GM18520 (cell line): ENCODE measurements around the gene NDUFS2.

ENCODE experiments used
- ATAC-seq: cut with Tn5 transposase; IDR thresholded peaks from one replicate; pipeline ENCODE4 v1.9.1; 2021; ENCODE audit not compliant: unreplicated experiment

NDUFS2 gene

DNA sequence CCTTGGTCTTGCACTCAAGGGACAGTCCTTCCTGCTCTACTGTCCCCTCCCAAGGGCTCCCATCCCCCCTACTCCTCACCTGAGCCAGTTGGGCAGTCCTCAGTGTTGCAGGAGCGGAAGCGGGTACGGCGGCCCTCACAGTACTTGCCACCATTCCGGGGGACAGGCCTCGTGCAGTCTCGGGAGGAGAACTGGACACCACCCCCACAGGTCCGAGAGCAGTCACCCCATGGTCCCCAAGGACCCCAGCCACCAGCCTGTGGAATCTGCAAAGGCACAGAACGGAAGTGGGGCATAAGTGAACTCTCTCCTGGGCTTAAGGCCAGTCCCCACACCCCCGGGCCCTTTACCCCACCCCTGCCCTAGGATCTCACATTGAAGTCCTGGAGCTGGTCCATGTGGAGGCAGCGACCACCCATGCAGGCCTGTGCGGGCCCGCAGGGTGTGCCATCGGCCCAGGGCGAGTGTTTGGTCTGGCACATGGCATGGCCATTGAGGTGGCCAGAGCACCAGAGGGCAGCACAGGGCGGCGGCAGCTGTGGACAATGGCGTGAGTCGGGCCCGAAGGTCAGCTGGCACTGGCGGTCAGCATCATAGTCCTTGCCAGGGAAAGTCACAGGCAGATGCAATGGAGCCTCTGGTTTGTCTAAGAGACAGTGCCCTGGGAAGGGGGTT, 8.5 kb upstream of the NDUFS2 start:
- no peak for ATAC-seq

DNA sequence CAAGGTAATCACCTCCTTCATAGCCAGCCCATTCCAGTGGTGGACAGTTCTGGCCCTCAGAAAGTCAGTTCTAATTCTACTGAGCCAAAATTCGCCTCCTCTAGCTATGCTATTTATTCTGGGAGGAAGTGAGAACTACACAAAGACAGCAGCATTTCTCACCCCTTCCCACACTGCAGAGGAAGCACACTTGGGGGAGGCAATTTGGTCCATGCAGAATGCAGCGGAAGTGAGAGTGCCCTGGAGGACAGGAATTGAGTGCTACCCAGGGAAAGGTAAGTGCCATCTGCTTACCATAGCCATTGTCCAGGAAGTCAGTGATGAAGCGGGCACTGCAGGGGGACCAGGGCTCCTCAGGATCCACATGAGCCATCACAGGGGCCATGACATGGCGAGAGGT, 7.0 kb upstream of the NDUFS2 start:
- ATAC-seq, result no peak

DNA sequence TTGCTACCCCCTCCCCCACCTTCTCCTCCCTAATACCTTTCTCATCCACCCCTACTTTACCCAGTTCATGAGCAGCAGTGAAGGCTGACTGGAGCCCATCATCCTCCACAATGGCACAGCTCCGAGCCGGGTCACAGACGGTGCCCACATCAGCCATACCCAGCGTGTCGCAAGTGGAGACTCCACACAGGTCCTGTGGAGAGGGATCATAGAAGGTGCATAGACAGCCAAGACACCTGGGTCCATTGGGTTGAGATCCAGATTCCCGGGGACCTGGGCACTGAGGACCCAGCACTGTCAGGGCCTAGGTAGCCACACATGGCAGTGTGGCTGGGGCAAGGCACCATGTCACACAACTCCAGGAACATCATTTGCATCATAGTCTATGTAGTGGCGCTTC, 6.1 kb upstream of the NDUFS2 start:
- no peak for ATAC-seq

DNA sequence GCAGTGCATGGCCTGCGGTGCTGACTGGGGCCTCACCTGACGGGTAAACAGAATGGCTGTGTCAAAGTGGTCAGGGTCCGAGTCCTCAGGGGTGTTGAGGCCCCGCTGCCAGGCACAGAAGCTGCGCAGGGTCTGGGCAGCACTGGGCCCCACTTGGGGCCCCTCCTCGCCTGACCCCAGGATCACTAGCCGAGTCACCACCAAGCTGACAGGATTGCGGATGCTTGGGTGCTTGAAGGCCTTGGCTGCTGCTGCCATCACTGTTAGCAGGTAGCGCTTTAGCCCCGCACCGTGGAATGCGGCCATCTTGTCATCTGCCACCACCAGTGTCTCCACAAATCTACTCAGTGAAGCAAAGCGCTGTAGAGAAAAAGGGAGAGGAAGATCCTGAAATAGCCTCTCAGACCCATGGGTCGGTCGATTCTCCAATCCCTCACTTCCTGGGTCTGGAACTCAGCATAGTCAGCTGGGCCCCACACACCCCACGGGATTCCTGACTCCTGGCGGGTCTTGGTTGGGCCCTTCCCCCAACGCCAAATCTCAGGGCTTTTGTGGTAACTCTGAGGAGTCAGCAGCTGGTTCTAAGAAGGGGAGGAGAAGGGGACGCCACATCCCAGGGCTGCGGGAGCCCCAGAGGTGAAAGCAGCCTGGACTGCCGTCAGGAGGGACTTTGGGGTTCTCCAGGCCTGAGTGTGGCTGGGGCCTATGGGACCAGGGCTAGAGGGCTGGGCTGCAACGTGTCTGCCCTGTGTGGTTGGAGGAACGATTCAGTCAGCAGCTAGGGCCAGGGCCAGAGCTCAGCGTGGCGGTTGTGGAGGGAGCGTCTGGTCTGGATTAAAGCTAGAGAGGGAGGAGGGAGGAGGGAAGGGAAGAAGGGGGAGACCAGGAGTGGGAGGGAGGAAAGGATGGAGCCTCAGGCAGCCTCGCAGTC, 5.4 kb upstream of the NDUFS2 start:
- ATAC-seq, result no peak

GRCh38 chr1:161197560-161198193, 4.5 kb upstream of the NDUFS2 start:
- ATAC-seq, result no peak

GRCh38 chr1:161198194-161198896, 3.8 kb upstream of the NDUFS2 start:
- no peak for ATAC-seq

DNA sequence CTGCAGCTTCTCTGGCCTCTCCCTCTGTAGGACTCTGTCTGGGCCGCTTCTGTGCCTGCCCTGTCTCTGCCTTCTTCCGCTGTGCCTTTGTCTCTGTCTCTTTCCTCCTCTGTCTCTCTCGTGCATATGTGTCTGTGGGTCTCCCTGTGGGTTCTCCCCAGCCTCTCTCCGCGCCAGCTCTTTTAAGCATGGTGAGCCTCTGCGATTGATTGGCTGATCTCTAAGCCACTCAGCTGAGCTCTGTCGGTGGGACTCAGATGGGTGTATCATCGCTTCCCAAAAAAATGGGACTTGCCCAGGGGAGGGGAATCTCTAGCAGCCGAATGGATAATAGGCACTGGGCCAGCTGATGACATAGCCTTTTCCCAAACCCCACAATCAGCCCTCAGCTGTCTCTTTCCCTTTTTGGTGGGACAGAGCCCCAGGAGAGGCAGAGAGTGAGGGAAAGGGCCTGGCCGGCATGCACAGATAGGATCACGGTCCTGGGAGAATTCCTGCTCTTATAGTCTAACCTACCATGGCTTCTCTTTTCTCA, 3.2 kb upstream of the NDUFS2 start, which contains the start of gene ADAMTS4:
Gene ADAMTS4, minus strand, starts transcription at position 158 of the 535 bp plus-strand sequence. CDS start 427 bp downstream, outside the sequence.
- ATAC-seq, result no peak

DNA sequence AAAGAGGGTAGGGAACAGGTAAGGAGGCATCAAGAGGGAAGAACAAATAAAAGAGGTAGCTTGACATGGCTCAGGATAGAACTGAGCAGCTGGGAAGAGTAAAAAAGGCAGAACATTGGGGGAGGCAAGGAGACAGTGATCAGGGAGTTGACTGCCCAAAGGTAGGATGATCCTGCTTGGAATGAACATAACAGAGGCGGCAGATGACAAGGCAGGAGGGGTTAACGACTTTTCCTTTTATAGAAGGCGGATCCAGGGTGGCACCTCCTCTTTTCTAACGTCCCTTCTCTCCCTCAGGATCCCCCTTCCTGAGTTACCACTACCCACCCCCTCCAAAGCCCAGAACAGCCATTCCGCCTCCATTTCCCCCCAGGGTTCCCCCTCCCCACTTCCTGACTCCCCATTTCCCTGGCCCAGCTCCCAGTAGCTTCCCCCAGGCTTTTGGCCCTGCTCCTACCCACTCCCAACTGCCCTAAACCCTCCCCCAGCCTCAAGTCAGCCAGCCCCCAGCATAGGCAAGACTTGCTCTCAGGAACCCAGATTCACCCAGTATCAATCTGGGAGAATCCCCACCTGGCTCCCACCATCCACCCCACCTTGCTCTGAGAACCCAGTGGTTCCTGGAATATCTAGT, 2.5 kb upstream of the NDUFS2 start:
- ATAC-seq, result no peak

DNA sequence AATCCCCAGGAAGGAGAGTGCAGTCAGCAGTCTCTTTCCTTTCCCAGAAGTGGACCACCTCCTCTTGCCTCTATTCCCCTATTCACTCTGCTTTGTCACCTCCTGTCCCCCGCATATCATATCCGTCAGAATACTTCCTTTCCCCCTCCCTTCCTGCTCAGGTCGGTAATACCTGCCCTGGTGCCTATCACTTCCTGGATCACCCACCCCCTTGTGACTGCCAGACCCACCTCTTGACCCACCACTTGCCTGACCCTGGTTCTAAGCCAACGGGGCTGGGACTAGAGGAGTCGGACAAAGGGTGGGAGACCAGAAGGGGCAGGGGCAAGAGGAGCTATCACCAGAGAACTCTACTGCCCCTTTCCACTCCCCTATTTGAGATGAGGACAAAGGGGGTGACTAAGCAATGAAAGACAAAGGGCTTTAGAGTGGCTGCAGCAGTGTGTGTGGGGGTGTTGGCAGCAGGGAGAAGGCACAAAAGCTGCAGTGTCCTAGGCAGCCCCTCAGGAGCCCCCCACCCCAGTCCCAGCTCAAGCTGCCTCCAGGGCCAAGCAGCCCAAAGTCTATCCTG, 1.7 kb upstream of the NDUFS2 start:
- ATAC-seq, result no peak

DNA sequence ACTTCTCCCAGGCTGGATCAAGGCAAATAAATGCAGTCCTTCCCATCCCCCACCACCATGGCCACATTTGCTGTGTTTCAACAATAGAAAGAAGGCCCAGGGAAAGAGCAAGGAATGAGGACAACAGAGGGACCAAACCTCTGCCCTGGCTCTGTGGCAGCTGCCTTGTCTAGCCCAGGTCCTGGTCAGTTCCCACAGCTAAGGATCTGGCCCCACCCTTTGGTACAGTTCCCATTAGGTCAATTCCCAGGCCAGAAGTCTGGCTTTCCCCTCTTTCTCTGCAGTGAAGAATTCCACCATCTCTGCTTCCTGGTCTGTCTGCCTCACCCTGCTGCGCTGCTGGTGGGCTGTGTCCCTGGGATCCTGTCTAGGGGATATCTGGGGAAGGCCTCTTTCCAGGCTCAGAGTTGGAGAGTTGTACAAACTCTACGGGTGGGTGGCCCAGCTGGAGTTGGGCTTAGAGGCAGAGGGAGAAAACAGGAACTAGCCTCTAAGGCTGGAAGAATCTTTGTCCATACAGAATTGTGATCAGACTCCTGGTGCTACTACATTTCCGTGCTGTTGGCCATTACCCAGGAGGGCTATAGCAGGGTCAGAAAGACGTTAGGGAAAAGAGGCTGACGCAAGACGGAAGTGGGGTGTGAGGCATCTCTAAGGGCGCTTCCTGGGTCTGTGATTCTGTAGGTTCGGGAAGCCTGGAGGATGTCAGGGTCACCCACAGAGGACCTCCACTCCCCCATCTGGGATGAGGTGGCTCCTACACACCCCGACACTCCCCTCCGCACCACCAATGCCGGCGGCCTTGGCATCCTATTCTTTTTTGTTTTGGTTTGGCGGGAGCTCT, 953 bp upstream of the NDUFS2 start:
- ATAC-seq, result no peak

DNA sequence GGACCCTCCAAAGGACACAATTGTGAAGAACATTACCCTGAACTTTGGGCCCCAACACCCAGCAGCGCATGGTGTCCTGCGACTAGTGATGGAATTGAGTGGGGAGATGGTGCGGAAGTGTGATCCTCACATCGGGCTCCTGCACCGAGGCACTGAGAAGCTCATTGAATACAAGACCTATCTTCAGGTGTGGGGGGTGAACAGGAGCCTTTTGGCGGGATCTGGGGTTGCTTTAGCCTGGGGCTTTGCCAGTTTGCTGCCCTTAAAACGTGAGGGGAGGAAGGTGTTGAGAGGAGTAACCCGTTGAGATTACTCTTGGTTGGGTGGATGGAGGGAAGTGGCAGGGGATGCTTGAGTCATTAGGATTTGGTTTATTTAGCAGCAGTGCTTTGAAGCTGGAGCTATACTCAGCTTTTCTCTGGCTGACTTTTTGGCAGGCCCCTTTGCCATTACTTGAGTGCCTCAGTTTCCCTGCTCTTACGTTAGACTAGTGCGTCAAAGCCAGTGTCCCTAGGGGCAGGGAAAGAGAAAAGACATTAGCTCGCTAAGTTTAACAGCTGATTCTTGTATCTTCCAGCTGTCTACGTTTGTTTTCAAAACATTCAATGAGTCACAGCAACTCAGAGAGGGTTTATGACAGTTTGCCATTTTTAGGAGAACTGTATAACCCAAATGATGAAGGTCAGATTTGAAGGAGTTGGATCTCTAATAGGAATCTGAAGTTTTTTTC, 4.4 kb downstream of the NDUFS2 start:
- no peak for ATAC-seq

DNA sequence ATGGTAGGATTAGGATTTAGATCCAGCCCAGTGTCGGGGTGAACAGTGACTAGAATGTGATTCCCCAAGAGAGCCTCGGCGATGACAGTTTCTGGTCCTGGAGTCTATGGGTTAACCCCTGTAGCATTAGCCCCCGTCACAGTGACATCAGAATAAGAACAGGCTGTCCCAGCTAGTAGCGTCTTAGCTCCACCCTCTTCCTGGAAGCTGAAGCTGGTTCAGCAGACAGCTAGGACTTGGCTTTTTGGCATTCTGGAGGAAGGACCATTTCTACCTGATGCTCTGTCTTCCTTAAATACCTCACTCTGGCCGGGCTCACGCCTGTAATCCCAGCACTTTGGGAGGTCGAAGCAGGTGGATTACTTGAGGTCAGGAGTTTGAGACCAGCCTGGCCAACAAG, 5.0 kb downstream of the NDUFS2 start:
- no peak for ATAC-seq

DNA sequence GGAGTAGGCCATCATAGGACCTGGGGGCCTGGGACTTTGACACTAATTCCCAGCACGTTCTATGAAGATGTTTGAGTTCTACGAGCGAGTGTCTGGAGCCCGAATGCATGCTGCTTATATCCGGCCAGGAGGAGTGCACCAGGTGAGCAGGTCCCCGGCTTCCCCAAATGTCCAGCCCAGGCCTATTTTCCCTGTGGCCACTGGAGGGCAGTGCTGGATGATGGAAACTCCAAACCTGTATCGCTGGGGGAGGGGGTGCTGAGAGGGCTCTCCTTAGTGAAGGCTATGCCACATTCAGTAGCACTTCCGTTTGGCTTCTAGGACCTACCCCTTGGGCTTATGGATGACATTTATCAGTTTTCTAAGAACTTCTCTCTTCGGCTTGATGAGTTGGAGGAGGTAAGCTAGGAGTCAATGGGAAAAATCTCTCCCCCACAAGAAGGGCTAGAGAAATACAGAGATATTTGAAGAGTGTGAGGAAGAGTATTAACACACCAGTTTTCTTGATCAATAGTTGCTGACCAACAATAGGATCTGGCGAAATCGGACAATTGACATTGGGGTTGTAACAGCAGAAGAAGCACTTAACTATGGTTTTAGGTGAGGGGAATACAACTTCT, 7.7 kb downstream of the NDUFS2 start:
- no peak for ATAC-seq

GRCh38 chr1:161214369-161214768, 12.2 kb downstream of the NDUFS2 start:
- no peak for ATAC-seq

DNA sequence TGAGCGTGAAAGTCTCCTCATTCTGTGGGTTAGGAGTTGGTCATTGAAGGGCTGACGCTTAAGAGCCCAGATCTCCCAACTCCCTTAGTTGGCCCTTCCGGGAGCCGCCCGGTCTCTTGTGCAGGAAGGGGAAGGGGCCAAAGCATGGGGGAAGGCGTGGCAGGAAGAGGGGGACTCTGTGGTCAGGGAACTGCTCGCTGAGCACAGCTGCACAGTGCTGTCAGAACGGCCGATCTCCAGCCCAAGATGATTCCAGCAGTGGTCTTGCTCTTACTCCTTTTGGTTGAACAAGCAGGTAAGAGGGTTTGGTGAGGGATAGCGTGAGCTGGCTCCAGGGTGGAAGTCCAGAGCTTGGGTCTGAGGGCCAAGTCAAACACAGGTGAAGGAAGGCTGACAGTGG, 12.9 kb downstream of the NDUFS2 start, which contains the start of gene FCER1G:
Gene FCER1G, plus strand, starts transcription at position 220 of the 400 bp plus-strand sequence. Its CDS starts 27 bp downstream, at position 247.
- no peak for ATAC-seq

DNA sequence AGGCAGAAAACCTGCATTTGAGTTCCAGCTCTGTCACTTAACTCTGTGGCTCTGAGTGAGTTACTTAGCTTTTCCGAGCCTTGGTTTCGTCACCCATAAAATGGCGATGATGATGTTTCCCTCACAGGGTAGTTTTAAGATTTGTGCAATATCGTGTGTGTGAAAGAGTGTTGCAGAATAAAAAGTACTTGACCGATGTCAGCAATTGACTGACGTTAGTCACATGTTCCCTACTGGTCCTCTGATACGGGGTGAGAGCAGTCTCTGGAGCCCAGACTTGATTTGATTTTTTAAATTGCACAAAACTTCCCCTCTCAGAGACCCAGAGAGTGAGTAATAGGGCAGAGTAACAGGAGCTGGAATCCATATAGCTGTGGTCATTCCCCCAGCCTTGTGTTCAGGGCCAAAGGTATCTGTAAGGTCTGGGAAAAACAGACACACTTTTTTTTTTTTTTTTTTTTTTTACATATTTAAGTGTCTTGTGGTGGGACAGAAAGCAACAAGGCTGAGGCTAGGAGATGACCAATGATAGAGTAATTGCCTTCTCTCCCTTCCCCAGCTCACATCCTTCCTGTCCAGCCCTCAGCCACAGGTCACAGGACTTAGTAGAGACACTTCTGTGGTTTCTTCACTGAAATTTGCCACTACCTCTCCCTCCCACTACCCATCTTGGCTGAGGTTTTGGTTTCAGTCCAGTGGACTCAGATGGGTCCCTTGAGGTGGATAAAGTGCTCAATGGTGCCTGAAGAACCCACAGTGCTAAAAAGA, 15.0 kb downstream of the NDUFS2 start:
- ATAC-seq, result peak; percentile 75

GRCh38 chr1:161217831-161218230, 15.7 kb downstream of the NDUFS2 start:
- no peak for ATAC-seq
